Stimulated activated CD4-positive, alpha-beta T cell treated with anti-CD3 and anti-CD28 coated beads, Interleukin-4, amount 100 ng/mL, for 48 hours (primary cell): Measurements from ENCODE around the gene DDX11.
"Not testable (repeated sequence)": the region's sequence is repeated elsewhere in the genome, so short reads cannot be mapped to it uniquely, and the experiment has no call there.

Experiments
- DNase-seq, 2 donors: peaks; one replicate each; pipeline ENCODE4 v3.0.0-alpha.2; 2020; ENCODE audit warnings: low read depth in 2 of 2

The DDX11 gene

DNA sequence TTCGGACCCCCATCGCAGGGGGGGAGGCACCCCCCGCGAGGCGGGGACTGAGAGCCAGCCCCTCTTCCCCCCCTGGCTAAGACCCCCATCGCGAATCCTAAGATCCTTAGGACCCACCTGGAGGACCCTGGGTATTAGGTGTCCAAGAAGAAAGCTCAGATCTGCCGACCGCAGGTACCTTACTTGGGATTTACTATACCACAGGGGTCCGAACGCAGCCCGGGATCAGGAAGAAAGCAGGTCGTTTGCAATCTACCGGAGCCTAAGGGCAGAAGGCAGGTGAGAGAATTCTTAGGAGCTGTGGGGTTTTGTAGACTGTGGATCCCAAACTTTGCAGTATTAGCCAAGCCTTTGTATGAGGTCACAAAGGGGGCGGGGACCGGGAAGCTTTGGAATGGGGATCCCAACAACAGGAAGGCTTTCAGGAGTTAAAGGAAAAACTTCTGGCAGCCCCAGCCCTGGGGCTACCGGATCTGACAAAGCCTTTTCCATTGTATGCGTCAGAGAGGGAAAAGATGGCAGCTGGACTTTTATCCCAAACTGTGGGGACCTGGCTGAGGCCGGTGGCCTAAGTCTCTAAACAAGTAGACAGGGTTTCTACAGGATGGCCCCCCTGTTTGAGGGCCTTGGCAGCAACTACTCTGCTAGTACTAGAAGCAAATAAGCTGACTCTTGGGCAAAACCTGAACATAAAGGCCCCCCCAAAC, 47.5 kb downstream of the DDX11 start:
- DNase-seq = not testable (repeated sequence)

DNA sequence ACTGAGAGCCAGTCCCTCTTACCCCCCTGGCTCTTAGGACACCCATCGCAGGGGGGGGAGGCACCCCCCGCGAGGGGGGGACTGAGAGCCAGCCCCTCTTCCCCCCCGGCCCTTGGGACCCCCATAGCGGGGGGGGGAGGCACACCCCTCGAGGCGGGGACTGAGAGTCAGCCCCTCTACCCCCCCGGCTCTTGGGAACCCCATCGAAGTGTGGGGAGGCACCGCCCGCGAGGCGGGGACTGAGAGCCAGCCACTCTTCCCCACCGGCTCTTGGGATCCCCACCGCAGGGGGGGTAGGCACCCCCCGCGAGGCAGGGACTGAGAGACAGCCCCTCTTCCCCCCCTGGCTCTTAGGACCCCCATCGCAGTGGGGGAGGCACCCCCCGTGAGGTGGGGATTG, 48.8 kb downstream of the DDX11 start:
- DNase-seq = no peak

DNA sequence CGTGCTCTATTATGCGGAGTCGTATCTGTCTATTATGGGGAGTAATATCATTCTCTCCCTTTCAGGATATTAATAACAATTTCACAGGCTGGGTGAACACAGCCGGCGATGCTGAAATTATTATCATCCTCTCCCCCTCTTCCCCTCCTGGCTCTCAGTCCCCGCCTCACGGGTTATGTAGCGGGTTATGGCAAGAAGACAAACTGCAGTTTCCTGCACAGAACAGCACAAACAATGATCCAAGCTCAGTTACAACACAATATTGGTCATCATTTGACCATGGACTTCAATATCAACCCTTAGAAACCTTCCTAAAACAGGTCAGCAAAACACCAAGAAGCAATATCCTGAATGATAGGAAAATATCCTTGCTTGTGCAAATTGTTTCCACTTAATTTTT, 50.5 kb downstream of the DDX11 start:
- not testable (repeated sequence) for DNase-seq

DNA sequence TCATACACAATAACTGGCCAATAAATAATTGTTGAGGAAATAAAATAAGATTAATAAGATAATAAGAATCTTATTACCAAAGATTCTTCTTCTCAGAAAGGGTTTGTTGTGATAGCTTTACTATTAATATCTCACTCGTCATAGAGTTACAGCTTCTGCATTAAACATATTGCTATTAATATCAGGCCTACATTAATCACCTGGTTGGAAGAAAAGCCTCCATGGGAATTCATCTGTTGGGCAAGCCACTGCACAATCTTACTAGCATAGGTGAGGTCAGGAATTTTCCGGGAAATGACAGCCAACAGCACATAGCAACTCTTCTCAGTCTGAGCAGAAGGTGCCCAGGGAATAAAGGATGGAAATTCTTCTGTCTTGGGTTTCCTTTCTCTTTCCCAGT, 51.5 kb downstream of the DDX11 start:
- DNase-seq = not testable (repeated sequence)

DNA sequence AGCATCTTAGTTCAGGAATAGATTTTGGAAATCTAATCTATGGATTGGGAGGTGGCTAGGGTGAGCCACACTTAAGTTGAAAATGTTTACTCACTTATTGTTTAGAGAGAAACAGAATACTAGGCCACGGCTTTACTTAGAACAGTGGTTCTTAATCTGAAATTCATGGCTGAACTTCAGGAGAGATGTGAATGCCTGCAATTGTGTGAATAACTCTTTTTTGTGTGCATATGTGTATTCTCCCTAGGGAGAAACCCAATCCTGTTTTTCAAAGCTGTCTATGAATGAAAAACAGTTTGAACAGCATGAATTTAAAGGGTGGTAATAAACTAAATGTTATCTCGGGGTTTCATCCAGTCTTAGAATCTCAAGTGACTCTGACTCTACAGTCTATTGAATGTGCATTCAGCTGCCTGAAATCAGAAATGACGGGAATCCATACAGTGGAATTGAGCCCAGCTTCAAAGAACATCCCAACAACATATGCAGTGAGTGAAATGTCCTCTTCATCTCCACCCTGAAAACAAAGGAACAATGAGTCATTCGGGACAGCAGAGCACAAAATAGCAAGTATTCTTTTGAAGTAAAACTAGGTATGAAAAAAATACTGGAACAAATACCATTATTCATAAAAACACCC, 53.7 kb downstream of the DDX11 start:
- DNase-seq = not testable (repeated sequence)

DNA sequence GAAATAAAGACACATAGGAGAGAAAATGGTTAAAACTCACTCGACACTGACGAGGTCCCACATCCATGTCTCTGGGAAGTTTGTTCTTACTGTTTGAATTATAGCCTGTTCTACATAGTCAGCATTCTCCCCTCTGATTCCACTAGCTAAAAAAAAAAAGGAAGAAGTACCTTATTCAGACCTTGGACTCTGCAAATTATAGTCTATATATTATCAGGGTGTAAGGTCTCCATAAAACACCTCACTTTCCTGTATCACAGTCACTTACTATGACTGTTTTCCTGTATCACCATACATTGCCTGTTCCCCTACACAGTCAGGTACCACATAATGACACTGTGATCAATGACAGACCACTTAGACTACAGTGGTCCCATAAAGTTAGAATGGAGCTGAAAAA, 62.9 kb downstream of the DDX11 start:
- not testable (repeated sequence) for DNase-seq

DNA sequence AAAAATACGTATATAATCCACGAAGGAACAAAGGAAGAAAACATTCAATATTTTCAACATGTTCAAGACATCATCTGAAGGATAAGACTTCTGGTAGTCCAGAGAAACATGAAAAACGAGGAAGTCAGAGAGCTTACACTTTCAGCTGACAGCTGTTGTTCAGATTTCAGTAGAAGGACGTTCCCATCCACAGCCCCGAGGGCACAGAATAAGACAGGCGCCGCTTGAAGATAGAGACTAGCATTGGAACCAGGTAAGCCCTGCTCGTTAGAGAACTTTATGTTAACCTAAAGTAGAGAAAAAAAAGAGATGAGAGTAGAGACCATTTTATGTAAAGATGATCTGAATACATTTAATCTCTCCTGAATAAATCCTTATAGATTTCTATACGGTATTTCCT, 71.1 kb downstream of the DDX11 start:
- not testable (repeated sequence) for DNase-seq

DNA sequence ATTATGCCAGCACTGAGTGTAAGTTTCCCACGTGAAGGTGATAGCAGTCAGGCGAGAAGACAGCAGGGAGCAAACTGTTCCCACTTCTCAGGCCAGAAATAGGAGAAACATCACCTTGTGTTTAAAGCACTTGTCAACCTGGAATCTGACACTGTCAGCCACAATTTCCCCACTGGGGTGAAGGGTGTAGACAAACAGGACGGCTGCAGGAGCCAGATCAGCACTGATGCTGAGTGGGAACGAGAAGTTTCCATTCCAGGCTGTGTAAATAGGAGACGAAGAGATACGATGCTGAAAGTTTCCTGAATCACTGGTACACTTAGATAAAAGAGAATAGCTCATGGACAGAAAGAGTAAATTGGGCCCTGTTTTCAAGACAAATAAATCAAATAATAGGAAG, 71.6 kb downstream of the DDX11 start:
- DNase-seq = not testable (repeated sequence)

DNA sequence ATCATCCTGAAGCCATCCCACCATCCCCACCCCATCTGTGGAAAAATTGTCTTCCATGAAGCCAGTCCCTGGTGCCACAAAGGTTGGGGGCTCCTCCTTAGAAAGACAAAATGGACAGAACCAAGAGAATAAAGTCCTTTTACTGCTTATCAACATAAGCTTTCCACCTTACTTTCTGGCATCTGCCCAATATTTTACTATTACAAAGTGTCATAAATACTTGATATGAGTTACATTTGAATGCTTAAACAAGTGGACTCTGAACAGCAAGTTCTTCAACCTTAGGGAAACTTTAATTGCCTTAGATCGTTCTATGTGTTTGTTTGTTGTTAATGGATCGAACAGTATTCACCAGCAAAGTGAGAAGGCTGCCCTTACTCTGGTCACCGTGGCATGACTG, 73.8 kb downstream of the DDX11 start:
- DNase-seq = not testable (repeated sequence)

DNA sequence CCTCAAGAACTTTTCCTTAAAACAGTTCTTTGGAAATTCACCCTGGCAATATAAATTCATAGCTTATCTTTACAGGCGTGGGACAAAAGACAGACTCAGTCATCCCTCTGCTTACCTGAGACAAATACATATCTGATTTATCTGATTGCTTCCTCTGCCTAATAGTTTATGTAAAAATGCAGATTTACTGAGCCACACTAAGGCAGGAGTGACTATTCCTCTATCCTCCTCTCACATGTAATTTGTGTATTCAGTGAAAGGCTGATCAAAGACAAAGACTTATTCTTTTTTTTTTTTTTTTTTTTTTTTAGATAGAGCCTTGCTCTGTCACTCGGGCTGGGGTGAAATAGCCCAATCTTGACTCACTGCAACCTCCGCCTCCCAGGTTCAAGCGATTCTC, 77.1 kb downstream of the DDX11 start:
- DNase-seq = not testable (repeated sequence)
